GM21576 (cell line): ENCODE measurements around the gene CACNB4.
"Not testable (repeated sequence)": the region's sequence is repeated elsewhere in the genome, so short reads cannot be mapped to it uniquely, and the experiment has no call there.

ENCODE experiments used
- ATAC-seq: cut with Tn5 transposase; IDR thresholded peaks from one replicate; pipeline ENCODE4 v1.9.1; 2021; ENCODE audit warnings: mild to moderate bottlenecking, moderate library complexity; ENCODE audit not compliant: unreplicated experiment

Gene CACNB4

DNA sequence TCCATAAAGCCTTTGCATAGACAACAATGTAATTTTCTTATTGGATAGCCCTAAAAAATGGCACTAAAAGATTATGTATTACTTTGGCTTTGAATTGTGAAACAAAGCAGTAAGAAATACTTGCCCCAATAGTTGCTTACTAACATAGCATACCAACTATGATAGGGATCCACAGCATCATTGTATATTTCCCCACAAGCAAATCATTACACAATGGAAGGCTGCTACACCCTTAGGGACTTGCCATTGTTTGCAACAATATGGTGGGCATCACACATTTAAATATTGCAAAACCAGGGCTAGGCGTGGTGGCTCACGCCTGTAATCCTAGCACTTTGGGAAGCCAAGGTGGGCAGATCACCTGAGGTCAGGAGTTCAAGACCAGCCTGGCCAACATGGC lies 74.4 kb downstream of the CACNB4 start:
- no peak for ATAC-seq

DNA sequence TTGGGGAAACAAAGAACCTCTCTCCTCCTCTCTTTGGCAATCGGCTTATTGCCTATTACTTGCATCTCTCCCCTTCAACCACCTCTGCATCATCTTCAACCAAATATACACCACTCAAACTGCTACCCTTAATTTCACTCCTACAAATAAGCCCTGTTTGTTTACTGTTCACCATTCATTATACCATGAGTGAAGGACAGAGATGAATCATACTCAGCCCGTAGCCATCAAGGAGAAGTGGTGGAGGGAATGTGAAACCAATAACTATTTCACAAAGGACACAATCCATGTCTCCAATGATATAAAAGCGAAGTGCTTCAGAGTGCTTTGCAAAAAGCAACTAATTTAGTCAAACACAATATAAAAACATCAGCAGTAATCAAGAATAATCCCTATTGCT lies 76.8 kb downstream of the CACNB4 start:
- no peak for ATAC-seq

DNA sequence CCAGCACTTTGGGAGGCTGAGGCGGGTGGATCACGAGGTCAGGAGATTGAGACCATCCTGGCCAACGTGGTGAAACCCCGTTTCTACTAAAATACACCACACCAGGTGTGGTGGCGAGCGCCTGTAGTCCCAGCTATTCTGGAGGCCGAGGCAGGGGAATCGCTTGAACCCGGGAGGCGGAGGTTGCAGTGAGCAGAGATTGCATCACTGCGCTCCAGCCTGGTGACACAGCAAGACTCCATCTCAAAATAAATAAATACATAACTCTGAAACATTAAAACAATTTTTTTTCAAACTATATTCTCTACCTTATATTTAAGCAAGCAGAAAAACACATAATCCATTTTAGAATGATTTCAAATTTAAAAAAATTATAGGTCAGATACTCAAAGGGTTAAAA lies 77.8 kb downstream of the CACNB4 start:
- ATAC-seq: not testable (repeated sequence)

DNA sequence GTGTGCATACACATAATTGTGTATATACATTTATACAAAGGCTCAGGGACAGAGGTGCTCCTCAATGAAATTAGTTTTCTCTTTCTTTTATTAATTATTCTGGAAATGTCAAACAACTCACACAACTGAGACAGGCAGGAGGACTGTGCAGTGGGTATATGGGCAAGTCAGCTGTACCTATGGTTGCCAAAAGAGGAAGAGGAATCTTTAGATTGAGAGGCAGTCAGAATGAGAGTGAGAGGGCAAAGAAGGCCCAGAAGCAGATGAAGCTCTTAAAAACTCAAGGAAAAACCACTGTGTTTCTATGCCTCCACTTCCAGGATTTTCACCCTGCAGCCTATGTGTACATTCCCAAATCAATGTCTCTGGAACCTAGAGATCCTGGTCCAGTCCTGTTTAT lies 79.1 kb downstream of the CACNB4 start:
- ATAC-seq: no peak

DNA sequence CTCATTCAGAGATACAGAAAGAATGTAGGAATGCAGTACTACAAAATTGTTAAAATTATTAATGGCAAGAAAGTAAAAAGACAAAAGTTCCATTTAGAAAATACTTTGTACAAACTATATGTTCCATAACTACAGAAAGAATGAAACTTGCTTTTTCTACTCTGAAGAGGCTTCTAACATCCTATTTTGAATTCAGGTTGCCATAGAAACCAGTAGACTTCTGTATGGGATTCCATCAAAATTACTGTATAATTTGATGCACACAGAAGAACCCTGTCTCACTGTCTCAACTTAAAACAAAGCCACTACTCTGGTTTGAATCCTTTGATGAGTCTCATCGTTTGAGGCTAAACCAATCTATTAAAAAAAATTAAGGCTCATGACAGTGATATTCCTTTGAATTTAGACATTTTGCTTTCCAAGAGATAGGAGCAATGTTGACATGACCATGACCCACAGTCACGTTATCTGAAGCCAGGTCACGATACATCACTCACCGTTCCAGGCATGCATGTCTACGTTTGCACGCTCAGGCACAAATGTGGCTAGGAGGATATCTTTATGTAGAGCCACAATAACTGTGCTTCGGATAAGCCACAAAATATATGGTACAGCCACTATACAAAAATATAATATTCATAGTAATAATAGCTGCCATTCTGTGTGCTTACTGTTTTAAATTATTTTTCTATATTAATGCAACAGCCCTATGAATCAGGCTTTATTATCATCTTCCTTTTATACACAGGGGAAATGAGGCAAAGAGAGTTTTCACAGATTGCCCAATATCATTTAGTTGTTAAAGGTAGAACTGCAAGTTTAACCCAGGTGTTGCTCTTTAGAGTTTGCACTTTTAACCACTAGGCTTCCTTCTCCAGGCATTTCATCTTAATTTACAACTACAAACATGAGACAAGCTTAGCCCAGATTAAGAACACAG lies 82.4 kb downstream of the CACNB4 start:
- no peak for ATAC-seq

DNA sequence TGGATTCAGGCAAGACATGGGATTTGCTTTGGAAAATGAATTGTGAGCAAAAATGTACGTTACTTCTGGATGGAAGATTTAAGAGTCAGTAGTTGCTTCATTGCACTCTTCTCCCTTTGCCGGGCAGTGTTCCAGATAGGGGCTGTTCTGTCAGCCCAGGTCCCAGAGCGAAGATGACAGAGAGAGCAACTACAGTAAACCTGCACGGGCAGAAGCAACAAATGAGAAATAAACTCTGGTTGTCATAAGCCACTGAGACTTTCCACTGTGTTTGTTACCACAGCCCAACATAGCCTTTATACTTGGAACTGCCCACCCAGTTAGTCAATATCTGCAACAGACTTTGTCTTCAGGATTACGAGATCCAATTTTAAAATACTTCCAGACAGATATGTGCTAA lies 83.3 kb downstream of the CACNB4 start:
- no peak for ATAC-seq

DNA sequence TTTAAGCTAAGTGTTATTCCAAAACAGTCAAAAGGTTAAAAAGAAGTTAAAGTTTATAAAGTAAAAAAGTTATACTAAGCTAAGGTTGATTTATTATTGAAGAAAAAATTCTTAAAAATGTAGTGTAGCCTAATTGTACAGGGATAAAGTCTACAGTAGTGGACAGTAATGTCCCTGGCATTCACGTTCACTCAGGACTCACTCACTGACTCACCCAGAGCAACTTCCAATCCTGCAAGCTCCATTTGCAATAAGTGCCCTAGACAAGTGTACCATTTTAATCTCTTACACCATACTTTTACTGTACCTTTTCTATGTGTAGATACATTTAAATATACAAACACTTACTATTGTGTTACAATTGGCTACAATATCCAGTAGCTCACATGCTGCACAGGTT lies 86.1 kb downstream of the CACNB4 start:
- ATAC-seq: no peak

DNA sequence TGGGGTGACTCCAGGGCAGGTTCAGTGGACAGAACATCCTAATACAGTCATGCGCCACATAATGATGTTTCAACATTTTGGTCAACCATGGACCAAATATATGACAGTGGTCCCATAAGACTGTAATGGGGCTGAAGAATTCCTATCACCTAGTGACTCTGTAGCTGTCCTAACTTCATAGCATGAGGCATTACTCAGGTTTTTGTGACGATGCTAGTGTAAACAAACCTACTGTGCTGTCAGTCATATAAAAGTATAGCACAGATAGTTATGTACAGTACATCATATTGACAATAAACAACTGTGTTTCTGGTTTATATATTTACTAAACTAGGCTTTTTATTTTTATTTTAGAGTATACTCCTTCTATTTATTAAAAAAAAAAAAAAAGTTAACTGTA lies 87.1 kb downstream of the CACNB4 start:
- no peak for ATAC-seq

DNA sequence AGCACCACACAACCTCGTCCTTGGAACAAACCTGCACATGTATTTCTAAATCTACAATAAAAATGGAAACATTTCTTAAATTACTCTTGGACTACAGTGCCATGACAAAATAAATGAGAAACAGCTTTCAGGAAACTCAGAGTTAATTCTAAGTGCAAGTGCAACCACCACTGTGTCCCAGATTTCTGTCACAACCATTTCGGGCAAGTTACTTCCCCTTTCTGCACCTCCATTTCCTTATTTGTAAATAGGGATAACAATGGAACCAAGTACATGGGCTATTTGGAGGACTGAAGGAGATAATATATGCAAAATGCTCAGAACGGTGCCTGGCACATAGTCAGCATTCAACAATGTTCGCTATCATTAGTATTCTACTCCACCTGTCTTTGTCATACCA lies 93.2 kb downstream of the CACNB4 start:
- no peak for ATAC-seq

DNA sequence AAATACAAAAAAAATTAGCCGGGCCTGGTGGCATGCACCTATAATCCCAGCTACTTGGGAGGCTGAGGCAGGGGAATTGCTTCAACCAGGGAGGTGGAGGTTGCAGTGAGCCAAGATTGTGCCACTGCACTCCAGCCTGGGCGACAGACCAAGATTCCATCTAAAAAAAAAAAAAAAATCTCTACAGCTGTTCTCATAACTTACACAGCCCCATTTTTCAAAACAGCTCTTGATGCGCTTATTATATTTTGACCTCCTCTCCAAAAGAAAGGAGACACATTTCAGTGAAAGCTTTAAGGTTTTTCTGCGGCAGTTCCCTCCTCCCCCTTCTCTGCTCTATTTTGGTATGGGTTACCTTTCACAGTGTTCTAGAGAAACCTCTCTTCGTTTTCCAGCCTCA lies 95.6 kb downstream of the CACNB4 start:
- ATAC-seq: not testable (repeated sequence)

DNA sequence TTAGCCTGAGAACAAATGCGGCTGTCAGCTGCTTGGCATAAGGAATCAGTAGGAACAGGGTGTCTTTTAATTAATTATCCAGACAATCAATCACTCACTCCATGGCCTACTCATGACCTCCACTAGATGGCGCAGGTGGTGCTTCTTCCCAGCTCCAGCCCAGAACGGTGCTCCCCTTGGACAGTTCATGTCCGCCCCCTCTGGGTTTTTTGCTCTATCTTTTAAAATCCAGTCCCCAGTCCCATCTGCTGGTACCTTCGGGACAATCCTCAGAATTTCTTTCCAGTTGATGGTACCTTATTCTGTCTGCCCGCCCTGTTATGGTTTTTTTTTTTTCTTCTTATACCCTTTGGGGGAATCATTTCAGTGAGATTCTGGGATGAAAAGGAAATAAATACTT lies 99.8 kb downstream of the CACNB4 start:
- peak; percentile 79 for ATAC-seq

DNA sequence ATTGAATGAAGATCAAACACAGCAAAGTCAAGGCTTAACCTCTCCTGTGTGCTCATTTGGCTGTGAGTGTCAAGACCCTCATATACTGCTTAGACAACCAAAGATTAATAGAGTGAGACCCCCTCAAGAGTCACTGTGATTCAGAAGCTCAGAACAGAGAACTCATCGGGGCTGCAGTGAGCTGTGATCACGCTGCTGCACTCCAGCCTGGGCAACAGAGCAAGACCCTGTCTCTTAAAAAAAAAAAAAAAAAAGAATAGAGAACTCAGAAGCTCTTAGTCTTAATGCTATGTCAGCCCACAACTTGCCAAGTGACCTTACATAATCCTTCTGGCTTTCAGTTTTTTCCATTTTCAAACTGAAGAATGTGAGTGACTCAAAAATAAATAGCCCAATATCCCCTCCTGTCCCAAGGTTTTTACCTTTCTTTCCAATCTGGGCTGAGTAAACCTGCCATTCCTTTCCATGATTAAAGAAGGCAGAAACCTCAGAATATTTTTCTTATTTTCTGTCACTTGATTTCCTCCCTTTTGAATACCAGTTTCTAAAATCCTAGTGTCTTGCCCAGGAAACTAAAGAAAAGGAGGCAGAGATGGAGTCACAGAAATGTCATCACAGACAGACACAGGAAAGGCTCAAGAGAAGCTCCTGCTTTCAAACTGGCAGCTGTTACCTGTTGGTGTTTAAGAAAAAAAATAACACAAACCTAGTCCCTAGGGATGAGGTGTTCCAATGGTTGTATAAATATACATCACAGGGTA lies 102.4 kb downstream of the CACNB4 start:
- no peak for ATAC-seq

DNA sequence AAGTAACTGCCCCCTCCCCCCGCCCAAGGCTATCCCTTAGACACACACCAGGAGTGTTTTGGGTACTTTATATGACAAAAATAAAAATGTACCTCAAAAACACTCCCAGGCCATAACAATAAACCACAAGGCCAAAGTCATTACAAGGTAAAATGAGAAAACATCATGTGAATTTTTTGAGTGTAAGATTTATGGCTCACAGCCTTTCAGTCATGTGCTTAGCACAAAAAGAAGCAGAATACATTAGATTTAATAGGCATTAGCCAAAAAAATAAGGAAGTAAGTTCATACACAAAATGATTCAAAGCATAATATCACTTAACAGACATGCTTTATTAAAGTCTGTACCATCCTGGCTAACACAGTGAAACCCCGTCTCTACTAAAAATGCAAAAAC lies 103.7 kb downstream of the CACNB4 start:
- ATAC-seq: no peak

DNA sequence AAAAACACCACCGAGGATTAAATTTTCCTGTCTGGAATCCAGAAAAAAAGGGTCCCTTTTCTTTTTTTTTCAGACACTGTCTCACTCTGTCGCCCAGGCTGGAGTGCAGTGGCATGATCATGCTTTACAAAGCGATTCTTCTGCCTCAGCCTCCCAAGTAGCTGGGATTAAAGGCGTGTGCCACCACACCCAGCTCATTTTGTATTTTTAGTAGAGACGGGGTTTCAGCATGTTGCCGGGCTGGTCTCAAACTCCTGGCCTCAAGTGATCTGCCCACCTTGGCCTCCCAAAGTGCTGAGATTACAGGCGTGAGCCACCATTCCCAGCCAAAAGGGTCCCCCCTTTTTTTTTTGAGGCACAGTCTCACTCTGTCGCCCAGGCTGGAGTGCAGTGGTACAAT lies 104.7 kb downstream of the CACNB4 start:
- ATAC-seq: not testable (repeated sequence)

DNA sequence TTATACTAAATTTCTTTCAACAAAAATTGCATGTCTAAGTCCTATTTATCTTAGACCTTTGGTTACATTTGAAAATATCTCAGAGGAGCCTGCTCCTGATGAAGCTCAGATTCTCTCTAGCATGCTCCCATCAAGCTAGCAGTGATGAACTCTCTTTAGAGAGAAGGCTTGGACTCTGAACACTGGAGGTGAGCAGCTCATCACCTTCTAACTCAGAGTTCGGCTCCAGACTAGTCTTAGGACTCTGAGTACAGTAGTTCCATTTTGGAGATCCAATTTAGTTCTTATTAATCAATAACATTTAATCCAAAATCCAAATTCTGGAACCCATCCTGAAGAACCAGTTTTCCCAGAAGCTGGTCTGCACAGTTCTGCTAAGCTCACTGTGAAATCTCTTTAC lies 107.8 kb downstream of the CACNB4 start:
- no peak for ATAC-seq

DNA sequence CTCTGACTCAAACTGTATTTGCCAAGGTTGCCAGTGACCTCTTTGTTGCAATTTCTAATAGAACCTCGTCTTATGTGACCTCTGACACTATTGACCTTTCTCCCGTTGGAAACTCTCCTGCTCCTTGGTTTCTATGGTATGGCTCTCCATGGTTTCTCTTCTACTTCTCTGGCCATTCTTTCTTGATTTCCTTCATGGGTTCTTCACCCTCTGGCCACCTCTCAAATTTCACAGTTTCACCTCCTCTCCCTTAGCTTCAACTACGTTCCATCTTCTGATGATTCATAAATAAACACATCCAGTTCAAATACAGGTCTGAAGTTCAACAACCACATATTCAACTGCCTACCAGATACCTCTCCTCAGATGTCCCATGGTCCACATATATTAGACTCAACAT lies 109.5 kb downstream of the CACNB4 start:
- ATAC-seq: no peak

DNA sequence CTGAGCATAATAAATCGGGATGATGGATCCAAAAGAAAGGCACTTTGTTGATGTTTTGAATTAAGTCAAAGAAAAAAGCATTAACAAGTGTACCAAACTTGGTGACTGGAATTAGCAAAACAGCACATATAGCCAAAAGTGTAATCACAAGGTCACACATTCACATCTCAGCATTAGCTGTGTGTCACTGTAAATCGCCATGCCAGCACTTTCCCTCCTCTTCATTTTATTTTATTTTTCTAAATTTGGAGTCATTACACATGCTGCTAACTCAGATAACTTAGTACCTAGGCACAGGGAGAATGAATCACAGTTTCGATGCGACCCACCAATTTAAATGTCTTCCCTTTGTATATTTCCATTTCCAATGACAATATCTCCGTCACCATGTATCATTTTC lies 111.4 kb downstream of the CACNB4 start:
- ATAC-seq: no peak

DNA sequence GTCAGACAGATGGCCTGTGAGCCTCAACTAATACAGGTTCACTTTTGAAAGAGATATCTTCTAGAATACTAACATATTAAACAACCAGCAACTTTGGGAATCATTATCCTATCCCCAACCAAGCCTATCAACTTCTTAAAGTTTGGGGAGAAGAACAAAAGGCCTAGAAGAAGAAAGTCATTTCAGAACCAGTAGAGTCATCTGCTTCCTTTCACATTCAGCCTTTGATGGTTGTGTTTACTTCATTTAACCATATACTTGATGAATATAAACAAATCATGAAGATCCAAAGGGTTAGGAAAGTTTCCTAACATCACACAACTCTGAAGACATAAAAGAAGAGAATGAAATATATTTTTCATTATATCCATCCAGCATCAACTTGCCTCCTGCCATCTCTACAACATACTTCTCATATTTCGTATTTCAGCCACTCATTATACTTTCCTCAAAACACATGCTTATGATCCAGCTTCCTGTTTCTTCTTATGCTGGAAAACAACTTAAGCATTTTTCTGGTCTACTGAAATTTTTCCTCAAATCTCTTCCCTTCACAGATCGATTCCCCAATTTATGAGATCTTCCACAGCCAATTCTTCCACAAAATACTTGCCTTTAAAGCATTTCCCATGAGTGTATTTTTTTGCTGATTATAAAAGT lies 114.3 kb downstream of the CACNB4 start:
- no peak for ATAC-seq

DNA sequence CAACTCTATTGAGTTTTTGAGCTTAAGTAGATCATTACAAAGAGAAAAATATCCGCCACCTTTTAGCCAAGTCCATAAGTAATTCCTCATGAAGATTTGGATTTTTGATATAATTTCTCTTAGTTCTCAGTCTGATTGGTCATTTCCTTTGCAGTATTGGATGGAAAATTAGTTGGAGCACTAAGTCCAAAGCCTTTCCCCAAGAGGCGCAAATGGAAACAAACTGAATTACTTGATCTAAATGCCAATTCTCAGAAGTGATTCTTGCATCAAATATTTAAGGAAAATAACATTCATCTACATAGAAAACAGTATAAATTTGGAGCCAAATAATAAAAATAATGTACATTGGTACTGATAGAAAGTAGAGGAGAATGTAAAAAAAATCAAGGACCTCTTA lies 115.6 kb downstream of the CACNB4 start:
- no peak for ATAC-seq

DNA sequence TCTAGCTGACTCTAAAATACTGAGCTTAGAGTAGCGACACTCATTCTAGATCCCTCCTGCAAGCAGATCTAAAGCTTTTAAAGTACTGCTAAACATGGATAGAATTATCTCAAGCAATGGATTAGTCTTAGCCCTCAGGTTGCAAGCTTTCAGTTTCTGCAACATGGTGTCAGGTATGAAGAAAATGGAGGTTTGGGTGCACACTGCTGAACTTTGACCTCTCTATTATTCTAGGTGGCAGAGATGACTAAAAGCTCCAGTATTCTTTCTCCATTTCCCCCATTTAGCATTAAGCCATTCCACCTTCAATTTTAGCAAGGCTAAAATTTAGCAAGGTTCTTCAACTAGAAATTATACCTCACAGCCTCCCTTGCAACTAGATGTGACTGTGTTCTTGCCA lies 117.0 kb downstream of the CACNB4 start:
- ATAC-seq: no peak

DNA sequence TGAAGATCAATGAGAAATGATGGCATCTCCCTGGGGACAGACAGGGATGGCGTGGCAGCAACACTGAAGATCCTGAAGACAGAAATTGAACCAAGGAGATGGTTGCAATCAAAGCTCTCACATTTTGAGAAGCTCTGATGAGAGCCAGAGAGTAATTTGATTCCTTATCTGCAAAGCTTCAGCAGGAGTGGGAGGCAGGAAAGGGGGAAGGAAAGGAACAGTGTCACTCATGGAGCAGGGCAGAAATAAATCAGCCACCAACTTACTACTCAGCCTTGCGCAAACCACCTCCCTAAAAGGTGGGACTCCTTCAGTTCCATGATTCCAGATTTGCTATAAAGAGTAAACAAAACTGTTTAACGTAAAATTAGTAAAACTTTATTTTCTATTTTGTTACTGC lies 119.2 kb downstream of the CACNB4 start:
- ATAC-seq: no peak

DNA sequence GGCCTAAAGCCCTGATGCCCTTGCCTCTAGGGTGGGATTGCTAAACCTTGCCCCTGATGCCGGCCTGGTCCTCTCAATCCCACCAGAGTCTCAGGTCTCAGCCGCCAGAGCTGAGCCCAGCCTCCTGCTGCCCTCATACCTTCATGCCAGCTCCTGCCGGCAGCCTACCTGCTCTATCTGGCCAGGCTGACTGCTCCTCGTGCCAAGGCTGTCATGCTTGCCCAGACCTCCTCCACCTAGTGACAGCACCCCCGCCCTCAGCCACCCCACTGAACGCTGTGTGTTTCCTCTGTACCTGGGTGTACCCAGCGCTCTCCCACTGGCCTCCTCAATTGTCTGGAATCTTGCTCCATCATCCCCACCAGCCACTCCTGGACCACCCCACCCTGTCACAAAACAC lies 120.1 kb downstream of the CACNB4 start:
- no peak for ATAC-seq
